Endothelial cell of umbilical vein (primary cell): ENCODE data around the gene DIDO1. TPM values are rescaled to one million over a fixed set of nuclear protein-coding genes. Genes with fewer than 3 reads are reported as not detected.

ENCODE experiments used
- BruUV-seq: library from RNA; stranded (reverse); fragments of 400-500 nt; replicated peaks from 2 replicates; lab custom pipeline; 2021; lab: Mats Ljungman, UMichigan
- CTCF ChIA-PET: fragments of 300-600, 350-600 bp; sonication (Branson Sonifier 250); formaldehyde crosslinking; loops from one replicate; lab custom pipeline; 2021; ENCODE audit warnings: antibody characterized with exemption, inconsistent platforms; lab: Charles Lee
- POLR2A ChIA-PET: fragments of 300-600, 350-600 bp; sonication (Branson Sonifier 250); formaldehyde crosslinking; loops from one replicate; lab custom pipeline; 2021; ENCODE audit warnings: antibody characterized with exemption, inconsistent platforms; lab: Charles Lee
- DNase-seq: peaks from one replicate; pipeline ENCODE4 v3.0.0-alpha.2; 2011; ENCODE audit warnings: low read depth, low spot score
- FAIRE-seq: peaks from 2 replicates; lab custom pipeline; 2011; peaks lifted over from hg19 to GRCh38; lab: Jason Lieb, UNC
- H2AFZ ChIP-seq: 2 replicates; pipeline ENCODE4 v1.6.0; 2012; ENCODE audit warnings: low read depth, low read length, control low read depth, inconsistent platforms
- H3K27ac ChIP-seq: 2 replicates; pipeline ENCODE4 v1.5.1; 2011; ENCODE audit warnings: low read depth, mild to moderate bottlenecking, control low read depth, low read length, moderate library complexity; ENCODE audit not compliant: insufficient read depth
- H3K27me3 ChIP-seq, 2 experiments: 2 replicates each; pipeline versions ENCODE4 v1.6.0 to v1.6.1; 2011; ENCODE audit warnings: low read length in 2 of 2, mixed read lengths in 1 of 2; ENCODE audit not compliant: control insufficient read depth in 2 of 2, insufficient read depth in 2 of 2
- H3K36me3 ChIP-seq, 2 experiments: 2 replicates in 1 of 2; 3 replicates in 1 of 2; pipeline ENCODE4 v1.5.1; 2011; ENCODE audit warnings: low read length in 2 of 2, mild to moderate bottlenecking in 1 of 2, moderate library complexity in 1 of 2; ENCODE audit not compliant: control insufficient read depth in 2 of 2, insufficient read depth in 2 of 2; ENCODE audit errors: extremely low read depth in 1 of 2
- H3K4me1 ChIP-seq: 3 replicates; pipeline ENCODE4 v1.5.1; 2011; ENCODE audit warnings: mild to moderate bottlenecking, low read length; ENCODE audit not compliant: control insufficient read depth, insufficient read depth; ENCODE audit errors: extremely low read depth
- H3K4me2 ChIP-seq: 2 replicates; pipeline ENCODE4 v1.6.1; 2011; ENCODE audit warnings: low read length, control low read depth, mixed read lengths; ENCODE audit not compliant: insufficient read depth
- H3K4me3 ChIP-seq, 3 experiments: fragments of 200-600 bp in 1 of 3; sonication (generic), shearing (Covaris generic) in 1 of 3; replicated peaks in 1 of 3; 2 replicates each; pipeline ENCODE4 v1.5.1; 2011 to 2016; ENCODE audit warnings: control low read depth in 3 of 3, low read length in 3 of 3, mild to moderate bottlenecking in 2 of 3, inconsistent platforms in 1 of 3, low read depth in 1 of 3, moderate library complexity in 1 of 3; ENCODE audit not compliant: insufficient read depth in 1 of 3
- H3K79me2 ChIP-seq: 2 replicates; pipeline ENCODE4 v1.6.0; 2012; ENCODE audit warnings: low read length, inconsistent platforms; ENCODE audit not compliant: control insufficient read depth, insufficient read depth
- H3K9ac ChIP-seq: replicated peaks from 2 replicates; pipeline ENCODE3; 2011; ENCODE audit warnings: low read length, control low read depth; ENCODE audit not compliant: insufficient read depth; ENCODE audit errors: extremely low read depth
- H3K9me1 ChIP-seq: replicated peaks from 3 replicates; pipeline ENCODE4 v1.6.0; 2011; ENCODE audit warnings: mild to moderate bottlenecking, low read length; ENCODE audit not compliant: control insufficient read depth, insufficient read depth; ENCODE audit errors: extremely low read depth
- H3K9me3 ChIP-seq: replicated peaks from 2 replicates; pipeline ENCODE4 v1.5.1; 2012; ENCODE audit warnings: low read length, inconsistent platforms; ENCODE audit not compliant: control insufficient read depth, insufficient read depth
- H4K20me1 ChIP-seq: replicated peaks from 2 replicates; pipeline ENCODE3; 2011; ENCODE audit warnings: mild to moderate bottlenecking, low read length; ENCODE audit not compliant: control insufficient read depth, insufficient read depth; ENCODE audit errors: extremely low read depth
- EZH2 ChIP-seq: IDR thresholded peaks from 2 replicates; pipeline ENCODE4 v1.6.1; 2012; ENCODE audit warnings: borderline replicate concordance, low read depth, mild to moderate bottlenecking, moderate library complexity, low read length, inconsistent platforms; ENCODE audit not compliant: severe bottlenecking
- FOS ChIP-seq: IDR thresholded peaks from 2 replicates; pipeline ENCODE4 v1.6.1; 2011; ENCODE audit warnings: mild to moderate bottlenecking, low read length, moderate library complexity, borderline replicate concordance; ENCODE audit not compliant: insufficient read depth
- GATA2 ChIP-seq: IDR thresholded peaks from 2 replicates; pipeline ENCODE4 v1.7.0; 2011; ENCODE audit warnings: low read depth, mild to moderate bottlenecking, moderate library complexity, mixed read lengths, low read length; ENCODE audit not compliant: insufficient read length, insufficient read depth
- JUN ChIP-seq: IDR thresholded peaks from 2 replicates; pipeline ENCODE4 v1.6.1; 2011; ENCODE audit warnings: borderline replicate concordance, low read depth; ENCODE audit not compliant: insufficient read length, insufficient read depth
- MYC ChIP-seq: IDR thresholded peaks from one replicate; pipeline ENCODE4 v1.6.1; 2011; ENCODE audit warnings: mild to moderate bottlenecking, low read depth, low read length
- POLR2A ChIP-seq: IDR thresholded peaks from 2 replicates; pipeline ENCODE4 v1.6.1; 2012; ENCODE audit warnings: low read depth, mild to moderate bottlenecking, control low read depth, low read length
- POLR2AphosphoS5 ChIP-seq: IDR thresholded peaks from 2 replicates; pipeline ENCODE4 v1.6.1; 2012; ENCODE audit warnings: low read depth, mild to moderate bottlenecking, control low read depth, low read length, moderate library complexity; ENCODE audit not compliant: insufficient read depth
- dilution Hi-C: fragments of 300-500 bp; cut with MboI; formaldehyde crosslinking; loops from one replicate; pipeline ENCODE4 v1.15.0; 2019; ENCODE audit warnings: low sequenced_read_pairs; ENCODE audit not compliant: extremely low pct_ligation_motif_present
- intact Hi-C: fragments of 100-400 bp; cut with micrococcal nuclease; formaldehyde crosslinking; loops from one replicate; pipeline ENCODE4 v1.10.0; 2022
- polyA plus RNA-seq, 4 experiments: library from polyadenylated mRNA; depleted of rRNA in 3 of 4; stranded (reverse) in 3 of 4; unstranded in 1 of 4; fragments of >200 nt; gene quantifications; 2 replicates each; pipeline versions ENCODE4 v1.2.1 to v1.2.3, GENCODE V29; 2011 to 2012; ENCODE audit warnings: missing spikeins in 1 of 4
- total RNA-seq: library from RNA; stranded (reverse); gene quantifications from 2 replicates; pipeline ENCODE4 v1.2.3, GENCODE V29; 2021
- TF ChIP-seq, protein P1 (sequence below), 2 donors: IDR thresholded peaks; 1 replicate in 1 of 2; 2 replicates in 1 of 2; pipeline ENCODE4 v1.5.1; 2011; ENCODE audit warnings: low read length in 2 of 2, mild to moderate bottlenecking in 2 of 2, moderate library complexity in 2 of 2, control low read depth in 1 of 2, inconsistent platforms in 1 of 2, low read depth in 1 of 2; ENCODE audit not compliant: insufficient read depth in 1 of 2; ENCODE audit errors: extremely low read depth in 1 of 2
- TF ChIP-seq, protein P2 (sequence below): IDR thresholded peaks from 2 replicates; pipeline ENCODE4 v1.6.1; 2011; ENCODE audit not compliant: insufficient read depth, insufficient read length

Gene DIDO1
- total and polyA plus RNA-seq, 2 donors (not counting 3 experiments of a cell fraction or from before 2014, with no cell fraction given): 22.1 to 51.2 TPM

DNA sequence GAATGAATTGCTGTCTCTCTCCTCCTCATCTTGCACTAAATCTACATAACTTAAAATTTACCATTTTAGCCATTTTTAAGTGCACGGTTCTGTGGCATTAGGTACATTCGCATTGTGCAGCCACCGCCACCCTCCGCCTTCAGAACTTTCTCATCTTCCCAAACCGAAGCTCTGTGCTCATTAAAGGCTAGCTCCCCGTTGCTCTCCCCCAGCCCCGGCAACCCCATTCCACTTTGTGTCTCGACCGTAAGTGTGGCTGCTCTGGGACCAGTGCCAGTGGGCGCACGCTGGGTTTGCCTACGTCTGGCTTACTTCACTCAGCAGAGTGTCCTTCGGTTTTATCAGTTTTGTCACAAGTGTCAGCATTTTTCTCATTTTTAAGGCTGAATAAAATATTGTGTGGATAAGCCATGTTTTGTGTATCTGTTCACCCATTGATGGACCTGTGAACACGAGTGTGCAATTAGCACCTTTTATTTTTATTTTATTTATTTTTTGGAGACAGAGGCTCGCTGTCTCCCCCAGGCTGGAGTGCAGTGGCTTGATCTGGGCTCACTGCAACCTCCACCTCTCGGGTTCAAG, 43.0 kb upstream of the DIDO1 start:
- ChIA-PET CTCF (no interaction called here), POLR2A (no interaction called here)
- Histone ChIP-seq H3K4me1 (no peaks in the 10 kb centered on the region), H3K27ac (no peak overlapping the region), H3K9me3 (no peaks in the 10 kb centered on the region), H3K4me2 (no peak overlapping the region), H3K36me3 (peaks cover 2 to 4% of the 10 kb centered on the region in 2 experiments), H3K9me1 (no peaks in the 10 kb centered on the region), H4K20me1 (no peaks in the 10 kb centered on the region), H2AFZ (no peak overlapping the region), H3K27me3 (peaks cover 14 to 15% of the 10 kb centered on the region in 2 experiments), H3K79me2 (no peaks in the 10 kb centered on the region), H3K4me3 (no peak overlapping the region), H3K9ac (no peak overlapping the region)
- BruUV-seq: no TSS peak
- TF ChIP-seq EZH2 (no peak), JUN (no peak), POLR2A (no peak), GATA2 (no peak), MYC (no peak), POLR2AphosphoS5 (no peak), FOS (no peak)
- TF ChIP-seq, protein P1, sequence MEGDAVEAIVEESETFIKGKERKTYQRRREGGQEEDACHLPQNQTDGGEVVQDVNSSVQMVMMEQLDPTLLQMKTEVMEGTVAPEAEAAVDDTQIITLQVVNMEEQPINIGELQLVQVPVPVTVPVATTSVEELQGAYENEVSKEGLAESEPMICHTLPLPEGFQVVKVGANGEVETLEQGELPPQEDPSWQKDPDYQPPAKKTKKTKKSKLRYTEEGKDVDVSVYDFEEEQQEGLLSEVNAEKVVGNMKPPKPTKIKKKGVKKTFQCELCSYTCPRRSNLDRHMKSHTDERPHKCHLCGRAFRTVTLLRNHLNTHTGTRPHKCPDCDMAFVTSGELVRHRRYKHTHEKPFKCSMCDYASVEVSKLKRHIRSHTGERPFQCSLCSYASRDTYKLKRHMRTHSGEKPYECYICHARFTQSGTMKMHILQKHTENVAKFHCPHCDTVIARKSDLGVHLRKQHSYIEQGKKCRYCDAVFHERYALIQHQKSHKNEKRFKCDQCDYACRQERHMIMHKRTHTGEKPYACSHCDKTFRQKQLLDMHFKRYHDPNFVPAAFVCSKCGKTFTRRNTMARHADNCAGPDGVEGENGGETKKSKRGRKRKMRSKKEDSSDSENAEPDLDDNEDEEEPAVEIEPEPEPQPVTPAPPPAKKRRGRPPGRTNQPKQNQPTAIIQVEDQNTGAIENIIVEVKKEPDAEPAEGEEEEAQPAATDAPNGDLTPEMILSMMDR (IDR thresholded peaks at IDR 0.05; ENCODE audit: extremely low read depth in 1 of 2, insufficient read depth in 1 of 2, low read depth in 1 of 2, low read length in 2 of 2): no peak
- TF ChIP-seq, protein P2, sequence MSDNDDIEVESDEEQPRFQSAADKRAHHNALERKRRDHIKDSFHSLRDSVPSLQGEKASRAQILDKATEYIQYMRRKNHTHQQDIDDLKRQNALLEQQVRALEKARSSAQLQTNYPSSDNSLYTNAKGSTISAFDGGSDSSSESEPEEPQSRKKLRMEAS: no peak
- no peak for DNase-seq
- intact Hi-C loops (no loop called here), dilution Hi-C loops (no loop called here)
- no peak for FAIRE-seq
